GM18520 (cell line): Measurements from ENCODE around the gene PHACTR3.

Source experiments
- ATAC-seq: cut with Tn5 transposase; IDR thresholded peaks from one replicate; pipeline ENCODE4 v1.9.1; 2021; ENCODE audit not compliant: unreplicated experiment

The PHACTR3 gene

GRCh38 chr20:59786801-59787537 is 182.6 kb downstream of the PHACTR3 start:
- no peak for ATAC-seq

GRCh38 chr20:59787538-59787890 is 183.2 kb downstream of the PHACTR3 start:
- ATAC-seq = no peak

GRCh38 chr20:59788196-59788735 is 183.9 kb downstream of the PHACTR3 start:
- no peak for ATAC-seq

- ATAC-seq = no peak
These were observed 184.6 kb downstream of the PHACTR3 start for GRCh38 chr20:59788811-59789397.

- no peak for ATAC-seq
These were observed 185.3 kb downstream of the PHACTR3 start for GRCh38 chr20:59789686-59790085.

- ATAC-seq = no peak
These were observed 186.0 kb downstream of the PHACTR3 start for GRCh38 chr20:59790346-59790745.

- ATAC-seq = no peak
These were observed 188.0 kb downstream of the PHACTR3 start for GRCh38 chr20:59792300-59792699.

GRCh38 chr20:59794555-59794954 is 190.2 kb downstream of the PHACTR3 start:
- no peak for ATAC-seq

- no peak for ATAC-seq
These were observed 196.0 kb downstream of the PHACTR3 start for GRCh38 chr20:59800309-59800708.

GRCh38 chr20:59802018-59802417 is 197.7 kb downstream of the PHACTR3 start:
- no peak for ATAC-seq

- no peak for ATAC-seq
These were observed 198.3 kb downstream of the PHACTR3 start for GRCh38 chr20:59802471-59803221.

GRCh38 chr20:59804347-59804746 is 200.0 kb downstream of the PHACTR3 start:
- ATAC-seq = no peak

- no peak for ATAC-seq
These were observed 200.7 kb downstream of the PHACTR3 start for GRCh38 chr20:59804871-59805665.

GRCh38 chr20:59805786-59806577 is 201.6 kb downstream of the PHACTR3 start:
- ATAC-seq = no peak

GRCh38 chr20:59806578-59806975 is 202.2 kb downstream of the PHACTR3 start:
- no peak for ATAC-seq

GRCh38 chr20:59807909-59808728 is 203.8 kb downstream of the PHACTR3 start:
- ATAC-seq = no peak

- ATAC-seq = no peak
These were observed 204.5 kb downstream of the PHACTR3 start for GRCh38 chr20:59808729-59809381.

GRCh38 chr20:59809630-59810448 is 205.5 kb downstream of the PHACTR3 start:
- ATAC-seq = no peak
